HCT116 (cell line): ENCODE results near the gene FXYD6. TPM values are rescaled to one million over a fixed set of nuclear protein-coding genes. Genes with fewer than 3 reads are reported as not detected.

Experiments
- ATAC-seq: fragments of 200-7000 bp; cut with Tn5 transposase; 2 replicates; pipeline ENCODE4 v1.9.1; 2020; ENCODE audit warnings: mild to moderate bottlenecking, moderate library complexity
- BruUV-seq: library from RNA; stranded (reverse); fragments of 400-500 nt; replicated peaks from 2 replicates; lab custom pipeline; 2021; lab: Mats Ljungman, UMichigan
- CTCF ChIA-PET: fragments of 300-600 bp; sonication (Branson Sonifier 250); formaldehyde crosslinking; loops from one replicate; lab custom pipeline; 2021; ENCODE audit warnings: antibody characterized with exemption; lab: Charles Lee
- POLR2A ChIA-PET: fragments of 300-600, 350-600 bp; sonication (Branson Sonifier 250); formaldehyde crosslinking; loops from one replicate; lab custom pipeline; 2021; ENCODE audit warnings: antibody characterized with exemption; lab: Charles Lee
- RAD21 ChIA-PET, 2 experiments: fragments of 300-600 bp; sonication (Branson Sonifier 250); formaldehyde crosslinking; loops; one replicate each; lab custom pipeline; 2023; ENCODE audit warnings: low total read pairs in 2 of 2; ENCODE audit not compliant: uncharacterized antibody in 2 of 2, unreplicated experiment in 2 of 2, low non-redundant PET in 1 of 2; lab: Charles Lee
- DNase-seq: peaks from one replicate; pipeline ENCODE4 v3.0.0-alpha.2; 2010; ENCODE audit warnings: low read depth, low spot score
- H2AFZ ChIP-seq: fragments of 200-600 bp; shearing (Covaris generic), sonication (generic); 2 replicates; pipeline ENCODE4 v1.6.1; 2017; ENCODE audit warnings: low read depth, mixed run types, mixed read lengths, antibody characterized with exemption, low read length; ENCODE audit not compliant: poor library complexity, severe bottlenecking
- H3K27ac ChIP-seq: 2 replicates; pipeline ENCODE4 v1.5.1; 2012; ENCODE audit warnings: low read depth, low read length
- H3K27me3 ChIP-seq: fragments of 200-600 bp; sonication (generic); 2 replicates; pipeline ENCODE4 v1.6.1; 2016; ENCODE audit warnings: mixed run types, low read length, mixed read lengths; ENCODE audit not compliant: insufficient read depth
- H3K36me3 ChIP-seq, 2 experiments: fragments of 200-500 bp in 1 of 2; fragments of 200-600 bp in 1 of 2; sonication (Bioruptor generic) in 1 of 2; sonication (generic) in 1 of 2; 2 replicates each; pipeline versions ENCODE4 v1.5.1 to v1.6.1; 2014 to 2016; ENCODE audit warnings: low read length in 2 of 2, inconsistent platforms in 1 of 2, mixed read lengths in 1 of 2, mixed run types in 1 of 2; ENCODE audit not compliant: insufficient read depth in 2 of 2, control insufficient read depth in 1 of 2
- H3K4me1 ChIP-seq, 2 experiments: fragments of 200-600 bp in 1 of 2; sonication (generic) in 1 of 2; 2 replicates each; pipeline versions ENCODE4 v1.5.1 to v1.6.1; 2012 to 2017; ENCODE audit warnings: low read length in 2 of 2, inconsistent platforms in 1 of 2, mild to moderate bottlenecking in 1 of 2, mixed read lengths in 1 of 2, mixed run types in 1 of 2, moderate library complexity in 1 of 2; ENCODE audit not compliant: insufficient read depth in 2 of 2, control insufficient read depth in 1 of 2
- H3K4me2 ChIP-seq: fragments of 200-600 bp; sonication (generic); 2 replicates; pipeline ENCODE4 v1.6.1; 2017; ENCODE audit warnings: mixed run types, low read length, mixed read lengths
- H3K4me3 ChIP-seq, 2 experiments: fragments of 200-600 bp in 1 of 2; sonication (generic) in 1 of 2; replicated peaks in 1 of 2; 2 replicates each; pipeline ENCODE4 v1.5.1; 2011 to 2016; ENCODE audit warnings: low read length in 2 of 2, control low read depth in 1 of 2, low read depth in 1 of 2, mild to moderate bottlenecking in 1 of 2, mixed read lengths in 1 of 2, mixed run types in 1 of 2
- H3K79me2 ChIP-seq: fragments of 200-600 bp; sonication (generic); 2 replicates; pipeline ENCODE4 v1.6.1; 2017; ENCODE audit warnings: mild to moderate bottlenecking, mixed run types, low read length, moderate library complexity, mixed read lengths; ENCODE audit not compliant: insufficient read depth
- H3K9ac ChIP-seq: fragments of 200-600 bp; sonication (generic); 2 replicates; pipeline ENCODE4 v1.6.1; 2016; ENCODE audit warnings: low read length, mixed read lengths
- H3K9me2 ChIP-seq: fragments of 200-600 bp; sonication (generic), shearing (Covaris generic); 2 replicates; pipeline ENCODE4 v1.6.1; 2017; ENCODE audit warnings: mixed run types, mild to moderate bottlenecking, moderate library complexity; ENCODE audit not compliant: insufficient read depth
- H3K9me3 ChIP-seq, 2 experiments: fragments of 200-500 bp in 1 of 2; fragments of 200-600 bp in 1 of 2; sonication (Bioruptor generic) in 1 of 2; sonication (generic) in 1 of 2; 2 replicates each; pipeline ENCODE4 v1.6.1; 2014 to 2017; ENCODE audit warnings: low read length in 2 of 2, mixed read lengths in 2 of 2, inconsistent platforms in 1 of 2, low read depth in 1 of 2, mild to moderate bottlenecking in 1 of 2, mixed run types in 1 of 2, moderate library complexity in 1 of 2; ENCODE audit not compliant: control insufficient read depth in 1 of 2, insufficient read depth in 1 of 2
- H4K20me1 ChIP-seq: fragments of 200-600 bp; sonication (generic), shearing (Covaris generic); 2 replicates; pipeline ENCODE4 v1.6.1; 2017; ENCODE audit warnings: mixed run types, mild to moderate bottlenecking, moderate library complexity; ENCODE audit not compliant: insufficient read depth
- ATF3 ChIP-seq: IDR thresholded peaks from 2 replicates; pipeline ENCODE4 v1.6.1; 2012
- MAX ChIP-seq: IDR thresholded peaks from 2 replicates; pipeline ENCODE4 v1.6.1; 2012
- ZBTB33 ChIP-seq: IDR thresholded peaks from 2 replicates; pipeline ENCODE4 v1.6.1; 2011; ENCODE audit warnings: mild to moderate bottlenecking, low read length, moderate library complexity; ENCODE audit not compliant: insufficient replicate concordance; ENCODE audit errors: extremely low read depth
- intact Hi-C: fragments of 100-400 bp; cut with micrococcal nuclease; formaldehyde crosslinking; loops from 2 replicates; pipeline ENCODE4 v1.10.0; 2022
- total RNA-seq: library from RNA; stranded (reverse); gene quantifications from one replicate; pipeline ENCODE4 v1.2.1, GENCODE V29; 2021; ENCODE audit not compliant: unreplicated experiment

Gene FXYD6
- total RNA-seq, 1 experiment from 2014 or later: 2.5 TPM

GRCh38 chr11:117849781-117850414 lies 26.6 kb downstream of the FXYD6 start:
- RAD21 ChIA-PET: no interaction called here
- Histone ChIP-seq H3K4me3 (no peak overlapping the region), H2AFZ (no peak overlapping the region), H3K27me3 (no peaks in the 10 kb centered on the region), H3K36me3 (no peaks in the 10 kb centered on the region), H3K79me2 (no peaks in the 10 kb centered on the region)
- intact Hi-C loops: no loop called here
- no peak for TF ChIP-seq ATF3
- no peak for TF ChIP-seq ZBTB33
- TF ChIP-seq MAX: no peak
- TF ChIP-seq, all 23 proteins: peak for 0
- H3K9me3 ChIP-seq: peaks cover 0 to 13% of the 10 kb centered on the region in 2 experiments; a peak in 1 of 4 replicates
- no peak overlapping the region for H3K9ac ChIP-seq
- H3K9me2 ChIP-seq: no peaks in the 10 kb centered on the region
- H3K4me2 ChIP-seq: no peak overlapping the region
- ChIA-PET CTCF (no interaction called here), POLR2A (no interaction called here)
- no TSS peak for BruUV-seq
- no peak for DNase-seq
- no peak for ATAC-seq
- H4K20me1 ChIP-seq: no peaks in the 10 kb centered on the region
- H3K4me1 ChIP-seq: no peaks in the 10 kb centered on the region
- no peak overlapping the region for H3K27ac ChIP-seq
